Left colon (tissue), 2 donors: ENCODE results near the gene LY6G5B. TPM values are rescaled to one million over a fixed set of nuclear protein-coding genes. Genes with fewer than 3 reads are reported as not detected.
A peak's percentile ranks its signal among the peaks of the same experiment; 100 is the strongest.
"Not testable (repeated sequence)": the region's sequence is repeated elsewhere in the genome, so short reads cannot be mapped to it uniquely, and the experiment has no call there.

ENCODE experiments used
- ATAC-seq: fragments of 200-7000 bp; cut with Tn5 transposase; one replicate; pipeline ENCODE4 v1.9.1; 2020; ENCODE audit warnings: mild to moderate bottlenecking, moderate library complexity
- DNase-seq, 2 donors: peaks; one replicate each; pipeline ENCODE4 v3.0.0-alpha.2; 2020
- intact Hi-C, 2 donors: fragments of 100-400 bp; cut with DNase I in 1 of 2; cut with micrococcal nuclease in 1 of 2; formaldehyde crosslinking; loops; one replicate each; pipeline versions ENCODE4 v1.11.2 to v1.14.0; 2022; cut with DNase I, micrococcal nuclease
- total RNA-seq, 2 donors: library from RNA; stranded (reverse); fragmentation: NEBNext Ultra II Directional; extraction: Animal tissue kit (Norgen Biotek cat#: 25700); gene quantifications; one replicate each; pipeline ENCODE4 v1.2.1, GENCODE V29; 2021
- donor health status: DM: no; HTN: no; CAD: no.
- donor health status: DM: yes; HTN: yes; CAD: no.

The LY6G5B gene
- total RNA-seq, 2 donors from 2014 or later = 8.7 to 9.9 TPM

DNA sequence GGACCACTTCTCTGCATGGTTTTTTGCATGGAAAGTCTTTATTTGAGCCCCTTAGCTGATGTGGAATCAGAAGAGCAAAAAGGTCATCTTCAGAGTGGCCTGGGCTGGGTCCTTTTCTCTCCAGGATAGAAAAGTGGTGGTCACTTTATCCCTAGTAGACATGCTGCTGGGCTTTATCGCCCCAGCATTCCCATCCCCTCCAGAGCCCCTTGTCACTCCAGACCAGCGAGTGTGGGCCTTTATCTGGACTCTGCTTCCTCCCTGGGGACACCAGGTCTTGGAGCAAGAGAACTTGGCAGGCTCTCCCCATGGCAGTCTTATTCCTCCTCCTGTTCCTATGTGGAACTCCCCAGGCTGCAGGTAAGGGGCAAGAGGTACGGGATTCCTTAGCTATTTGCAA, 36.8 kb downstream of the LY6G5B start, which contains the start of gene LY6G6F:
Gene LY6G6F, plus strand, starts transcription at position 268 of the 400 bp plus-strand sequence. Its CDS starts 41 bp downstream, at position 309.
- no peak for DNase-seq
- no peak for ATAC-seq
- intact Hi-C loops = no loop called here

DNA sequence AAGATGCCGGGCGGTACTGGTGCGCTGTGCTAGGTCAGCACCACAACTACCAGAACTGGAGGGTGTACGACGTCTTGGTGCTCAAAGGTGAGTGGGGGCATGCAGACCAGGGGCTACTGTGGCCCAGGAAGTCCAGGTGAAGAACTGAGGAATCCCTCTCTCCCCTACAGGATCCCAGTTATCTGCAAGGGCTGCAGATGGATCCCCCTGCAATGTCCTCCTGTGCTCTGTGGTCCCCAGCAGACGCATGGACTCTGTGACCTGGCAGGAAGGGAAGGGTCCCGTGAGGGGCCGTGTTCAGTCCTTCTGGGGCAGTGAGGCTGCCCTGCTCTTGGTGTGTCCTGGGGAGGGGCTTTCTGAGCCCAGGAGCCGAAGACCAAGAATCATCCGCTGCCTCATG, 37.9 kb downstream of the LY6G5B start:
- DNase-seq (no peak), ATAC-seq (no peak)
- intact Hi-C loops = no loop called here

DNA sequence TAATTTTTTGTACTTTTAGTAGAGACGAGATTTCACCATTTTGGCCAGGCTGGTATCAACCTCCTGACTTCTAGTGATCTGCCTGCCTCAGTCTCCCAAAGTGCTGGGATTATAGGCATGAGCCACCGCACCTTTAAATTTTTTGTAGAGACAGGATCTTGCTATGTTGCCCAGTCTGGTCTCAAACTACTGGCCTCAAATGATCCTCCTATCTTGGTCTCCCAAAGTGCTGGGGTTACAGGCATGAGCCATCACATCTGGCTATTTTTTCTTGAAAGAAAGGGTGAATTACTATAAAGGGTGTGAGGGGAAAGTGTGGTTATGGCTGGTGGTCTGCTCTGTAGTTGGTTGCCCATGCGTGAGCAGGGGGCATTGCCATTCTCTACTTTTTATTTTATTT, 38.4 kb downstream of the LY6G5B start:
- intact Hi-C loops = no loop called here
- ATAC-seq = no peak
- DNase-seq = no peak

DNA sequence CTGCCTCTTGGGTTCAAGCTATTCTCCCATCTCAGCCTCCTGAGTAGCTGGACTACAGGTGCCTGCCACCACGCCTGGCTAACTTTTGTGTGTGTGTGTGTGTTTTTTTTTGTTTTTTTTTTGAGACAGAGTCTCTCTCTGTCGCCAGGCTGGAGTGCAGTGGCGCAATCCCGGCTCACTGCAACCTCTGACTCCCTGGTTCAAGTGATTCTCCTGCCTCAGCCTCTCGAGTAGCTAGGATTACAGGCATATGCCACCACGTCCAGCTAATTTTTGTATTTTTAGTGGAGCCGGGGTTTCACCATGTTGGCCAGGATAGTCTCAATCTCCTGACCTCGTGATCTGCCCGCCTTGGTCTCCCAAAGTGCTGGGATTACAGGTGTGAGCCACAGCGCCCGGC, 39.4 kb downstream of the LY6G5B start:
- intact Hi-C loops, DNase-seq: not testable (repeated sequence)

DNA sequence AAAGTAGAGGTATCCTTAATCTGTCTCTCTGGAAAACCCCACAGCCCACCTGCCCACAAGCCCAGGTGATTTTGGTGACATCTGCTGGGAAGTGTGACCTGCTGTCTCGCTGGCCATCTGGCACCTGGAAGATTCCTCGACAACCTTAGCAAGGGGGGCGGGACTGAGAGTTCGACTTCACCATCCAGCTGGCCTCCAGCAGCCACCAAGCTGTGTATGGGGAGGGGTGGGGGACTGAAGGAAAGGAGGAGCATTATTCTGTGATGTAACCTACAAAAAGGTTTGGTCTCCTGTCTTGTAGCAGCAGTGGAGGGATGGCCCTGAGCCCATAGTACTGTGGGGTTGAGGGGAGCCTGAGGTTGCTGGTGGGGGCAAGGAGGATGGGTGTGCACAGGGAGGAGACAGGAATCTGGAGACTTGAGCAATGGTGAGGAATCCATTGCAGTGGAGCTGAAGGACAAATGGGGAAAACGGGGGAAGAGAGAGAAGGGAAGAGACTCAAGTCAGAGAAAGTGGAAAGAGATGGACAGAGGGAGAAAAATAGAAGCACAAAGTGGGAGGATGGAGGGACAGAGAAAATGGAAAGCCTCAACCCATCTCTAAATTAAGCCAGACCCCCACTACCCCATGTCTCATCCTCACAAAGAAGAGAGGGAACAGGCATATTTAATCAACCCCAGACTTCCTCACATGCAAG, 40.9 kb downstream of the LY6G5B start:
- intact Hi-C loops = no loop called here
- ATAC-seq (peak; percentile 4), DNase-seq (peak in 1 of 2 donors; percentile 32)

More for the DNA sequence above, 39.4 kb downstream of the LY6G5B start:
- ATAC-seq = not testable (repeated sequence)

DNA sequence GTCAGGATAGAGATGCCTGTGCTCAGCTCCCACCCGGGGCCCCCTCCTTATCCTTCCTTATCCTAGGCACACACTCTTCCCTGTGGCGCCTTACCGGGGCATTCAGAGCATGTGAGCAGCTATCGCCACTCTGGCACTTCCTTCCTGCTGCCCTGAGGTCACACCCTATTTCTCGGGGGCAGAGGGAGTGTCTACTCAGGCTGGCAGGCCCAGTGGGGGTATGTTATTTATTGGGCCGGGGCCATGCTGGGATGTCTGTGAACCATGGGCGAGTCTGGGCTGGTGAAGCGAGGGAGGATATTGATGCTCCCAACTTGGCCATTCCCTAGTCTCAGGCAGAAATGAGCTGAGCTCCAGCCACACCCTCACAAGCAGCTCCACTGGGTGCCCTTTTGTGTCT, 41.5 kb downstream of the LY6G5B start:
- DNase-seq (peak; percentile 53 to 66), ATAC-seq (peak; percentile 81)
- intact Hi-C loops = no loop called here

DNA sequence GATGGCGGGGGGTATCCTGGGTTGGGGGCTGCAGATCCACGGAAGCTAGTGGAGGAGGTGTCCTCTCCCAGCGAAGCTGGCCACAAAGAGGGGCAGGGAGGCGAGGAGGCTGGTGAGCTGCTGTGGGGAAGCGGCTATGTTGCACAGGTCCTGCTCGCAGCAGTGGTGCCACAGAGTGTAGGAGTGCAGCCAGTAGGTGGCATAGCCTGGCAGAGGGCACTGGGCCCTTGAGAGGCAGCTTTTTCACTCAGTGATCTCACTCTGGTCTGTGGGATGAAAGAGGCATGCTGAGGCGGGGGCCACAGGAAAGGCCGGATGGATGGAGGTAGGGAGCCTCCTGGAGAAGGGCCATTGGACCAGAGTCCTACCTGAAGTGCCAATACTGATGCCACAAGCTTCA, 42.5 kb downstream of the LY6G5B start:
- DNase-seq = peak in 1 of 2 donors; percentile 35
- intact Hi-C loops = no loop called here
- peak; percentile 59 for ATAC-seq

DNA sequence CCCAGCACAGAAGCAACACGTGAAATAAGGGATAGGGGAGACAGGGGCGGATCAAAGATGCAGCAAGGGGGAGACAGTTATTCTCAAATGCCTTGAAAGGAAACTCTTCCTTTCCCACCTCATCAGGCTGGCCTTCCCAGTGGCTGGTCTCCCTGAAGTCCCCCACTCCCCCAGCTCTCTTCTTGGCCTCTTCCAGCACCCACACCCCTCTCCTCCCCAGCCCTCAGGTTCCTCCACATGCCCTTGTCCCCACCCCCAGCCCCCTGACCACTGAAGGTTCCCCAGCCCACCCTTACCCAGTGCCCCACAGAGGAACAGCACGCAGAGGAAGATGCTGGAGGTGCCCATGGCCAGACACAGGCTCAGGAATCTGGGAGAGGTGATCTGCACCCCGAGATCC, 43.7 kb downstream of the LY6G5B start:
- no peak for ATAC-seq
- intact Hi-C loops = no loop called here
- no peak for DNase-seq

DNA sequence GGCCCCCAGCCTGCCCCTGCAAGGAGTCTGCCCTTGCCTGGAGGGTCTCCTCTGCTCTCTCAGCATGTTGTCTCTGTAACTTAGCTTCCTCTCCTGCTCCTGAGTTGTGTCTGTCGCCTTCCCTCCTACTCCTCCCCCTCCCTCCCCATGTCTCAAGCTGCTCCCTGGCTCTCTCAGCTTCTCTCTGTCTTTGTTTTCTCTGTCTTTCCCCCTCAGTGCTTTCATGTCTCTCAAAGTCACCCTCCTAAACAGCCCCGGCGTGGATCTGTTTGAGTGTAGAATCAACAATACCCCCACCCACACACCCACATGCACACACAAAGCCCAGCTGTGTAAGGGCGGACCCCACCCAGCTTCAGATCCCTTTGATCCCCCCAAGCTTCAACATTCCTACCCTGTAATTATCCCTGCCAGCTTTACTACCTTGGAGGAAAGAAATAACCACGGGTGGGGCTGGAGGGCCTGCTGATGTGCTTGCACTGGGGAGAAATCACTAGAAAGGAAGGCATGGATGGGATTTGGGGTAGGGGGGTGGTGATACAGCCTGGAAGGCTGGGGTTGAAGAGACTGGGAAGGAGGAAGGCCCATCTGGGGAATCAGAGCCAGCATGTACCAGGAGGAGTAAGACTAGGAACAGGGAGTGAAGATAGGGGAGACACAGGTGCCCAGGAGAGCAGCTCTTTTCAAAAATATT, 44.4 kb downstream of the LY6G5B start:
- peak in 1 of 2 donors; percentile 39 for DNase-seq
- peak; percentile 49 for ATAC-seq
- intact Hi-C loops = no loop called here

DNA sequence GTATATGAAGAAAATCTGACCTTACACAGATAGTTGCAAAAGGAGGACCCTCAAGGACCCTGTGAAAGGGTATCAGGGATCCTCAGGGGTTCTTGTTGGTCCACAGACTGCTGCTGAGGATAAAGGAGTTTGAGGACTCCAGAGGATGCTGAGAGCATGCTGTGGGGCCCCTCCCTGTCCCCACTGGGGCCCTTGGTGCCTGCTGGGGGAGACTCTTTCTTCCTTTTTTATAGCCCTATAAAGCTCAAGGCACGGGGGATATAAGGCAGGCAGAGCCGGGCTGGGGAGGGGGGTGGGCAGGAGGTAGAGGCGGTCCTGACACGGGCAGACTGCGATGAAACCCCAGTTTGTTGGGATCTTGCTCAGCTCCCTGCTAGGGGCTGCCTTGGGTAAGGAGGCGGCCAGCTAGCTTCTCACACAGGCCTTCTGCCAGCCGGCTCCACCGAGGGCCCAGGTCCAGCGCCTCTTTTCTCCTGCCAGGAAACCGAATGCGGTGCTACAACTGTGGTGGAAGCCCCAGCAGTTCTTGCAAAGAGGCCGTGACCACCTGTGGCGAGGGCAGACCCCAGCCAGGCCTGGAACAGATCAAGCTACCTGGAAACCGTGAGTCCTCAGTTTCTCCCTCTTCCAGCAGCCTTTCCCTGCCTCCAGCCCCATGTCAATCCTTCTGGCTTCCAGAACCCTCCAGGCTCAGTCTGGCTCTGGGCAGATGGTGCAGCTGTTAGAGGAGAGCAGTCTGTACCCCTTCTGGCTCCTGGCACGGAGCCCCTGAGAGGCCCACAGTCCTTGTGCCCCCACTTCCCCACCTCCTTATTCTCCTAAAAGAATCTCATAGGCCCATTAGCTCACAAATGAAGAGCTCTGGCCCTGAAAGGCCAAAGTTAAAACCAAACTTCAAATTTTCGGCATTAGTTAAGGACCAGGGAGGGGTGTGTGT, 45.5 kb downstream of the LY6G5B start, which contains the start of gene LY6G6D:
Gene LY6G6D, plus strand, starts transcription at position 327 of the 937 bp plus-strand sequence. Its CDS starts 8 bp downstream, at position 335.
- DNase-seq (no peak), ATAC-seq (no peak)
- intact Hi-C loops = no loop called here

DNA sequence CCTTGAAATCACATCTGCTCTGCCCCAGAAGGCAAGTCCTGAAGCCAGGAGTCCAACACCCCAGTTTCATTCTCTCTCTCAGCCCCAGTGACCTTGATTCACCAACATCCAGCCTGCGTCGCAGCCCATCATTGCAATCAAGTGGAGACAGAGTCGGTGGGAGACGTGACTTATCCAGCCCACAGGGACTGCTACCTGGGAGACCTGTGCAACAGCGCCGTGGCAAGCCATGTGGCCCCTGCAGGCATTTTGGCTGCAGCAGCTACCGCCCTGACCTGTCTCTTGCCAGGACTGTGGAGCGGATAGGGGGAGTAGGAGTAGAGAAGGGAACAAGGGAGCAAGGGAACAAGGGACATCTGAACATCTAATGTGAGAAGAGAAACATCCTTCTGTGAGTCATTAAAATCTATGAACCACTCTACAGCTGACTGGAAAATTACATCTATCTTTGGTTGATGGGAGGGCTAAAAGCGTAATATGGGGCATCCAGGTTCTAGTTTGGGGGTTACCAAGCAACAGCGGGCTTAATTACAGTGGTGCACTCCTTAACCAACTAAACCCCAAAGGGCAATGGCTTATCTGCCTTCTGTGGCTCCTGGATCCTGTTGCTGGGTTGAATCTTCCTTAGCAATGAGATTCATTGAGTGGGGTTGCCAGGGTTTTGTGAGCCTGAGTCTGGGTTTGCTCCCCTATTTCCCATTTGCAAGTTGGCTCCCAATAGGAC, 47.9 kb downstream of the LY6G5B start:
- intact Hi-C loops = no loop called here
- ATAC-seq (no peak), DNase-seq (no peak)

DNA sequence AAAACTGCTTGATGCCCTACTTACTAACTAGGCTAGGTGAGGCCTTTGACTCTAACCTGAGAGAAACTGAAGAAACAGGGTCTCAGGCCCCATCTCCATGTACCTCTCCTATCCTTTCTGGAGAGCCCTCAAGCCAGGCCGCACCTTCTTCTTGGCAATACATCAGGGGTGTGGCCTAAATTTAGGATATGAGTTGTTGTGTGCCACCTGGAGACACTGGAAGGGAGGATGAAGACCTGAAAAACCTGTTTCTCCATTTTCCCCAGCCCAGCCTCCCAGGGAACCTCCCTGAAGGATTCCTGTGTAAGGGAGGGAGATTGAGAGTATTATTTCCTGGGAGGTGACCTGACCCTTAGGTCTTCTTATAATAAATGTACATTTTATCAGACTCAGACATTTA, 48.5 kb downstream of the LY6G5B start:
- intact Hi-C loops = no loop called here
- DNase-seq = peak in 1 of 2 donors; percentile 74
- ATAC-seq = peak; percentile 84

DNA sequence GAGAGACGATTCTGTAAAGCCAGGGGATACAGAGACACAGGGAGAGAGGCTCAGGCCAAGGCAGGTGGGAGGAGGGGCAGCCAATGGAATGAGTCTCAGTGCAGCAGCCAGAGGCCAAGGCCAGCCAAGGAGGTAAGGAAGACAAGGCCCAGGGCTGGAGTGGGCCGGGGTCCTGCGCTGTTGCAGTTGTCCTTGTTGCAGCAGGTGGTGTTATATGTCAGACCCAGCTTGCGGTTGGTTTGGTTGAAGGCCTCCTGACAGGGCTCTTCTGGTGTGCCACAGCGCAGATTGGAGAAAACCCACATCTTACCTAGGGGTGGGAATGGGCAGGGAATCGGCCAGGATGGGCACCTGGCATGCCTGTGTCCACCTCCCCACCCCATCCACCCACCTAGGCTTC, 49.2 kb downstream of the LY6G5B start:
- DNase-seq = no peak
- intact Hi-C loops = no loop called here
- ATAC-seq = no peak

DNA sequence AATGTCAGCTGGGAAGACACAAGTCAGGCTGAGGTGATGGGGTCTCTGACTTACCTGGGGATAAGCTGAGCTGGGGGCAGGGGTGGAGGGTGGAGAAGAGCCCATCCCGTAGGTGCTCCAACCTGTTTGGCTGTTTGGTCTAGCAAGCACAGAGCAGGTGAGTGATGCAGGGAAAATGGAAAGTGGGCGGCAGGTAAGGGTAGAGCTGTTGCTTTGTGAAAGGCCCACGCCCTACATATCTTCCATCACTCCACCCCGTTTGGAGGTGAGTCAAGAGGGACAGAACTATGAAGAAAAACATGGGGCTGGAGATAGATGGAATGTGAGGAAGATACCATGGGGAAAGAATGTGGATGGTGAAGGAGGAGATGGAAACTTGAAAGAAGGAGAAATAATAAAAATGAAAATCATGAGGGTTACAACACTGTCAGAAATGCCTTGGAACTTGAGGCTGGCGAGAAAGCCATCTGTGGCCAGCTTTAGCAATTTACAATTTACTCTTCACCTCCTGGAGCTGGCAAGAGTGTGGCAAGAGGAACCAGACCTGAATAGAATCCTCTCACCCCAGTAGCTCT, 50.5 kb downstream of the LY6G5B start:
- peak; percentile 15 for ATAC-seq
- intact Hi-C loops = no loop called here

DNA sequence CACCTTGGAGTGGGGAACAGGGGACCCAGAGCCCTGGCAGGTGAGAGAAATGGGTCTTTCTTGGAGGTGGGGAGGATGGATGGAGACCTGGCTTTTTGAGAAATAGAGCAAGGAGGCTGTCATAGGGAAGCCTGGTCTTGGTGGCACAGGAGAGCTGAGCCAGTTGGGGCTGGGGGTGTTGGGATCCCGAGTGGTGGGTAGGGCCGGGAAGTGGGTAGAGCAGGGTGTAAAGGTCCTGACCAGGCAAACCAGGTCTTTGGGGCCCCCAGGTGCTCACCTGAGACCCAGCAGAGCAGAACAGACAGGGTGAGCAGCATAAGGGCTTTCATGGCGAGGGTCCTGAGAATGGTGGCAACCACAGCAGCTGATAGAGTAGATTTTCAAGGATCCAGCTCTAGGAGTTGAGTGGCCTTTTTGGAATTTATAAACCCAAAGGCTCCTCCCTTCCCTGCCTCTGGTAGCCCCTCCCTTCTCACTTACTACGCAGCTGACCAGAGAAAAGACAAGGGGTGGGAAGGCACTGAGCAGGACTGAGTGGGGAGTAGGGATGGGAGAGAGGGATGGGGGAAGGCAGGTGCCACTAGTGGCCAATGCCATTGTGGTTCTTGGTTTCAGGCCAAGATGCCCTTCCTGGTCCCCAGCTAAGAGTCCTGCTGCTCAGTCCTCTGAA, 51.7 kb downstream of the LY6G5B start, which contains the start of gene LY6G6C:
Gene LY6G6C, minus strand, starts transcription at position 396 of the 670 bp plus-strand sequence. Its CDS starts 67 bp downstream, at position 329.
- ATAC-seq (no peak), DNase-seq (no peak)
- intact Hi-C loops = no loop called here

More for the DNA sequence above, 50.5 kb downstream of the LY6G5B start:
- DNase-seq = no peak

DNA sequence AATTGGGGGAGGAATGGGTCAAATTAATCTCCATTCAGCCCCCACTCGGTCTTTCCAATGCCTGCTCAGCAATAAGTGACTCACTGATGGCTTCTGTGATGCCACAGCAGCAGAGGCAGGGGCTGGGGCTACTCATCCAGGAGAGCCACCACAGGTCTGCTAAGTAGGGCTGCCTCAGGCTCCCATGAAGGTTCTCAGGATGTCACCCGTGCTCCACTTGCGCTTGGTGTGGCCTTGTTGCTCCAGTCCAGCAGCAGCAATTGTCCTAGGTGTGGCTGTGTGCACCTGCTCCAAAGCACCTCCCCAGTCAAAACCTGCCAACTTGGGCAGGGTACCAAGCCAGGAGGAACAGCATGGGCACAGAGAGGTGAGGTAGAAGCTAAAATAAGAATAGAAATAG, 52.4 kb downstream of the LY6G5B start:
- no peak for DNase-seq
- peak; percentile 12 for ATAC-seq
- intact Hi-C loops = no loop called here
